ENCODE data around the gene UPK2.

UPK2 gene

DNA sequence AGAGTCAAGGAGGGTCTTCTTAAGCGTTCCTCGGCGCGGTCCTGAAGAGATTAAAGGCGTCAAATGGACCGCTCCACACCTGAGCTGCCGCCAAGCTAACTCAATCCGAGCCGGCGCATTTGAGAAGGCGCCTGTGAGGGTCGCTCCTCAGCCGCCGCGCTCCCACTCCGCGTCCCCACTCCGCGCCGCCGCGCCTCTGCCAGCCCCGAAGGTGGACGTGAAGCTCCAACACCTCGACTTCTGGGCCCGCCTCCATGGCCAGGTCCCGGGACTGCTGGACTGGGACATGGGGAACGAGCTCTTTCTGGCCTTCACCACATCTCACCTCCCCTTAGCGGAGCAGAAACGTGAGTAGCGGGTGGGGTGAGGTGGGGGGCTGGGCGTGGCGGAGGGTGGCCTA, 15.5 kb downstream of the UPK2 start, which contains the start of gene FOXR1:
Gene FOXR1 (plus strand): TSS at position 116 of the 400 bp plus-strand sequence. CDS start 171 bp downstream, at position 287.
- Histone ChIP-seq H3K9ac (no peak within 1 kb of the TSS), H3K27me3 (ENCODE audit: insufficient read depth, low read depth) (no peaks in the 10 kb centered on the region), H4K20me1 (ENCODE audit: insufficient read depth) (no peaks in the 10 kb centered on the region), H3K79me2 (ENCODE audit: insufficient read depth, low read depth) (no peaks in the 10 kb centered on the region), H3K4me2 (no peak within 1 kb of the TSS), H3K36me3 (ENCODE audit: insufficient read depth) (no peaks in the 10 kb centered on the region), H3K27ac (no peak within 1 kb of the TSS), H3K4me3 (IDR thresholded peaks at IDR 0.05; ENCODE audit: insufficient read depth, low read depth, low read length) (no peak within 1 kb of the TSS), H2AFZ (ENCODE audit: low read depth) (no peak within 1 kb of the TSS), H3K4me1 (ENCODE audit: low read depth, poor library complexity, severe bottlenecking) (no peaks in the 10 kb centered on the region)
- TF ChIP-seq, protein P1, sequence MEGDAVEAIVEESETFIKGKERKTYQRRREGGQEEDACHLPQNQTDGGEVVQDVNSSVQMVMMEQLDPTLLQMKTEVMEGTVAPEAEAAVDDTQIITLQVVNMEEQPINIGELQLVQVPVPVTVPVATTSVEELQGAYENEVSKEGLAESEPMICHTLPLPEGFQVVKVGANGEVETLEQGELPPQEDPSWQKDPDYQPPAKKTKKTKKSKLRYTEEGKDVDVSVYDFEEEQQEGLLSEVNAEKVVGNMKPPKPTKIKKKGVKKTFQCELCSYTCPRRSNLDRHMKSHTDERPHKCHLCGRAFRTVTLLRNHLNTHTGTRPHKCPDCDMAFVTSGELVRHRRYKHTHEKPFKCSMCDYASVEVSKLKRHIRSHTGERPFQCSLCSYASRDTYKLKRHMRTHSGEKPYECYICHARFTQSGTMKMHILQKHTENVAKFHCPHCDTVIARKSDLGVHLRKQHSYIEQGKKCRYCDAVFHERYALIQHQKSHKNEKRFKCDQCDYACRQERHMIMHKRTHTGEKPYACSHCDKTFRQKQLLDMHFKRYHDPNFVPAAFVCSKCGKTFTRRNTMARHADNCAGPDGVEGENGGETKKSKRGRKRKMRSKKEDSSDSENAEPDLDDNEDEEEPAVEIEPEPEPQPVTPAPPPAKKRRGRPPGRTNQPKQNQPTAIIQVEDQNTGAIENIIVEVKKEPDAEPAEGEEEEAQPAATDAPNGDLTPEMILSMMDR (conservative IDR thresholded peaks at IDR 0.05; ENCODE audit: low read depth, low read length) = no peak

- Histone ChIP-seq H2AFZ (ENCODE audit: low read depth) (no peak overlapping the region), H3K4me2 (no peak overlapping the region), H3K36me3 (ENCODE audit: insufficient read depth) (no peaks in the 10 kb centered on the region), H3K4me1 (ENCODE audit: low read depth, poor library complexity, severe bottlenecking) (no peaks in the 10 kb centered on the region), H3K79me2 (ENCODE audit: insufficient read depth, low read depth) (no peaks in the 10 kb centered on the region), H3K27ac (no peak overlapping the region), H3K9ac (no peak overlapping the region), H4K20me1 (ENCODE audit: insufficient read depth) (no peaks in the 10 kb centered on the region), H3K4me3 (IDR thresholded peaks at IDR 0.05; ENCODE audit: insufficient read depth, low read depth, low read length) (no peak overlapping the region), H3K27me3 (ENCODE audit: insufficient read depth, low read depth) (no peaks in the 10 kb centered on the region)
- TF ChIP-seq, protein P1 (conservative IDR thresholded peaks at IDR 0.05; ENCODE audit: low read depth, low read length) = no peak
Measured at GRCh38 chr11:118973985-118974384, 17.9 kb downstream of the UPK2 start.

- TF ChIP-seq, protein P1 (conservative IDR thresholded peaks at IDR 0.05; ENCODE audit: low read depth, low read length) = no peak
- Histone ChIP-seq H4K20me1 (ENCODE audit: insufficient read depth) (no peaks in the 10 kb centered on the region), H3K36me3 (ENCODE audit: insufficient read depth) (no peaks in the 10 kb centered on the region), H2AFZ (ENCODE audit: low read depth) (no peak overlapping the region), H3K4me2 (no peak overlapping the region), H3K27ac (no peak overlapping the region), H3K4me1 (ENCODE audit: low read depth, poor library complexity, severe bottlenecking) (no peaks in the 10 kb centered on the region), H3K79me2 (ENCODE audit: insufficient read depth, low read depth) (no peaks in the 10 kb centered on the region), H3K27me3 (ENCODE audit: insufficient read depth, low read depth) (no peaks in the 10 kb centered on the region), H3K9ac (no peak overlapping the region), H3K4me3 (IDR thresholded peaks at IDR 0.05; ENCODE audit: insufficient read depth, low read depth, low read length) (no peak overlapping the region)
Measured at GRCh38 chr11:118975771-118976709, 19.9 kb downstream of the UPK2 start.

DNA sequence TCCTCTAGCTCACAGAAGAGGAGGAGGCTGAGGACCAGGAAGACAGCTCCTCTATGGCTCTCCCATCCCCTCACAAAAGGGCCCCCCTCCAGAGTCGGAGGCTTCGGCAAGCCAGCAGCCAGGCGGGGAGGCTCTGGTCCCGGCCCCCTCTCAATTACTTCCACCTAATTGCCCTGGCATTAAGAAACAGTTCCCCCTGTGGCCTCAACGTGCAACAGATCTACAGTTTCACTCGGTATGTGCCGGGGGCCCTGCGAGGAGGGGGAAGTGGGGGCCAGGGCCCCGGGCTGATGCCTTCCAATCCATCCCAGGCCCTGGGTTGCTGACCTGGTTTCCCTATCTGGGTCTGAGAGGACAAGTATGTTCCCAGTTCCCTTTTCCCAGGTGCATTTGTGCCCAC, 23.3 kb downstream of the UPK2 start:
- Histone ChIP-seq H3K9ac (no peak overlapping the region), H3K27ac (no peak overlapping the region)

More for the DNA sequence above, 23.3 kb downstream of the UPK2 start:
- Histone ChIP-seq H3K4me1 (ENCODE audit: low read depth, poor library complexity, severe bottlenecking) (no peaks in the 10 kb centered on the region), H3K36me3 (ENCODE audit: insufficient read depth) (no peaks in the 10 kb centered on the region), H3K79me2 (ENCODE audit: insufficient read depth, low read depth) (no peaks in the 10 kb centered on the region), H4K20me1 (ENCODE audit: insufficient read depth) (no peaks in the 10 kb centered on the region), H3K4me2 (no peak overlapping the region), H2AFZ (ENCODE audit: low read depth) (no peak overlapping the region), H3K4me3 (IDR thresholded peaks at IDR 0.05; ENCODE audit: insufficient read depth, low read depth, low read length) (no peak overlapping the region), H3K27me3 (ENCODE audit: insufficient read depth, low read depth) (no peaks in the 10 kb centered on the region)
- TF ChIP-seq, protein P1 (conservative IDR thresholded peaks at IDR 0.05; ENCODE audit: low read depth, low read length) = no peak

All from KMS-11 (cell line).